OCI-LY7 (cell line): ENCODE measurements around the gene CREB3. TPM values are rescaled to one million over a fixed set of nuclear protein-coding genes. Genes with fewer than 3 reads are reported as not detected.
A peak's percentile ranks its signal among the peaks of the same experiment; 100 is the strongest.

ENCODE experiments used
- BruUV-seq: library from RNA; stranded (reverse); fragments of 400-500 nt; replicated peaks from 2 replicates; lab custom pipeline; 2021; lab: Mats Ljungman, UMichigan
- CTCF ChIA-PET: fragments of 300-600 bp; sonication (Branson Sonifier 250); formaldehyde crosslinking; loops from one replicate; lab custom pipeline; 2022; ENCODE audit warnings: antibody characterized with exemption; ENCODE audit not compliant: unreplicated experiment; lab: Charles Lee
- POLR2A ChIA-PET: fragments of 300-600 bp; sonication (Branson Sonifier 250); formaldehyde crosslinking; loops from one replicate; lab custom pipeline; 2022; ENCODE audit warnings: antibody characterized with exemption; lab: Charles Lee
- DNase-seq: peaks from one replicate; pipeline ENCODE4 v3.0.0-alpha.2; 2015; ENCODE audit warnings: low spot score
- H2AFZ ChIP-seq: fragments of 200-600 bp; sonication (generic), shearing (Covaris generic); 2 replicates; pipeline ENCODE4 v1.6.1; 2014; ENCODE audit warnings: mild to moderate bottlenecking, antibody characterized with exemption, low read length, moderate library complexity
- H3K27ac ChIP-seq: fragments of 200-600 bp; sonication (generic); 2 replicates; pipeline ENCODE4 v1.5.1; 2014; ENCODE audit warnings: mixed run types, low read depth, mild to moderate bottlenecking, moderate library complexity, low read length, inconsistent platforms; ENCODE audit not compliant: poor library complexity, severe bottlenecking
- H3K36me3 ChIP-seq: fragments of 200-600 bp; sonication (generic); 2 replicates; pipeline ENCODE4 v1.6.1; 2014; ENCODE audit warnings: mild to moderate bottlenecking, antibody characterized with exemption, low read length, moderate library complexity, mixed read lengths; ENCODE audit not compliant: insufficient read depth
- H3K4me1 ChIP-seq: fragments of 200-600 bp; sonication (generic); 2 replicates; pipeline ENCODE4 v1.5.1; 2014; ENCODE audit warnings: mild to moderate bottlenecking, low read length; ENCODE audit not compliant: insufficient read depth, poor library complexity, severe bottlenecking
- H3K4me2 ChIP-seq: fragments of 200-600 bp; sonication (generic); 2 replicates; pipeline ENCODE4 v1.6.1; 2014; ENCODE audit warnings: mild to moderate bottlenecking, low read length
- H3K4me3 ChIP-seq: fragments of 200-600 bp; sonication (generic); 2 replicates; pipeline ENCODE4 v1.5.1; 2014; ENCODE audit warnings: mild to moderate bottlenecking, low read depth, low read length; ENCODE audit not compliant: poor library complexity, severe bottlenecking
- H3K79me2 ChIP-seq: fragments of 200-600 bp; sonication (generic); 2 replicates; pipeline ENCODE4 v1.6.1; 2016; ENCODE audit warnings: low read depth, mild to moderate bottlenecking, low read length, moderate library complexity, mixed read lengths; ENCODE audit not compliant: insufficient read depth
- H3K9me2 ChIP-seq: fragments of 200-600 bp; sonication (generic); 2 replicates; pipeline ENCODE4 v1.6.1; 2016; ENCODE audit warnings: mild to moderate bottlenecking, low read length, mixed read lengths; ENCODE audit not compliant: insufficient read depth
- H3K9me3 ChIP-seq: fragments of 200-600 bp; sonication (generic); 2 replicates; pipeline ENCODE4 v1.6.1; 2014; ENCODE audit warnings: mild to moderate bottlenecking, mixed run types, low read length, mixed read lengths
- H4K20me1 ChIP-seq: fragments of 200-600 bp; sonication (generic); 2 replicates; pipeline ENCODE4 v1.6.1; 2014; ENCODE audit warnings: mild to moderate bottlenecking, antibody characterized with exemption, low read length, moderate library complexity, mixed read lengths; ENCODE audit not compliant: insufficient read depth
- EZH2phosphoT487 ChIP-seq: fragments of 200-600 bp; sonication (generic); IDR thresholded peaks from 2 replicates; pipeline ENCODE4 v1.6.1; 2018; ENCODE audit warnings: low read depth, borderline replicate concordance, mild to moderate bottlenecking, mixed run types, antibody characterized with exemption, low read length, moderate library complexity, mixed read lengths
- intact Hi-C: fragments of 100-400 bp; cut with micrococcal nuclease; formaldehyde crosslinking; loops from one replicate; pipeline ENCODE4 v1.10.0; 2022; ENCODE audit not compliant: unreplicated experiment
- total RNA-seq, 2 experiments: library from RNA; depleted of rRNA in 1 of 2; stranded (reverse); fragments of >200 nt in 1 of 2; shearing (Covaris generic) in 1 of 2; gene quantifications; 2 replicates each; pipeline ENCODE4 v1.2.3, GENCODE V29; 2014 to 2022
- TF ChIP-seq, protein P1 (sequence below): fragments of 200-600 bp; sonication (generic); conservative IDR thresholded peaks from 2 replicates; pipeline ENCODE4 v1.5.1; 2014; ENCODE audit warnings: mild to moderate bottlenecking, antibody characterized with exemption, low read length, moderate library complexity, mixed read lengths

CREB3 gene
- total RNA-seq, 2 experiments from 2014 or later: 18.2 to 23.0 TPM

- no peak for DNase-seq
- peaks cover 43% of the 10 kb centered on the region for H3K36me3 ChIP-seq
- H3K27ac ChIP-seq: no peak overlapping the region
- H3K79me2 ChIP-seq: peaks cover 39% of the 10 kb centered on the region
- H3K4me2 ChIP-seq: peak overlapping the region; percentile 98
- intact Hi-C loops: no loop called here
- POLR2A ChIA-PET: interaction anchor here (0.6 to 1.8 kb wide), 6 partner anchors 11 to 1047 kb away, joined by 3 to 5 read pairs (median 4); partner anchors contain the start of genes CREB3 and TLN1
- TF ChIP-seq, protein P1, sequence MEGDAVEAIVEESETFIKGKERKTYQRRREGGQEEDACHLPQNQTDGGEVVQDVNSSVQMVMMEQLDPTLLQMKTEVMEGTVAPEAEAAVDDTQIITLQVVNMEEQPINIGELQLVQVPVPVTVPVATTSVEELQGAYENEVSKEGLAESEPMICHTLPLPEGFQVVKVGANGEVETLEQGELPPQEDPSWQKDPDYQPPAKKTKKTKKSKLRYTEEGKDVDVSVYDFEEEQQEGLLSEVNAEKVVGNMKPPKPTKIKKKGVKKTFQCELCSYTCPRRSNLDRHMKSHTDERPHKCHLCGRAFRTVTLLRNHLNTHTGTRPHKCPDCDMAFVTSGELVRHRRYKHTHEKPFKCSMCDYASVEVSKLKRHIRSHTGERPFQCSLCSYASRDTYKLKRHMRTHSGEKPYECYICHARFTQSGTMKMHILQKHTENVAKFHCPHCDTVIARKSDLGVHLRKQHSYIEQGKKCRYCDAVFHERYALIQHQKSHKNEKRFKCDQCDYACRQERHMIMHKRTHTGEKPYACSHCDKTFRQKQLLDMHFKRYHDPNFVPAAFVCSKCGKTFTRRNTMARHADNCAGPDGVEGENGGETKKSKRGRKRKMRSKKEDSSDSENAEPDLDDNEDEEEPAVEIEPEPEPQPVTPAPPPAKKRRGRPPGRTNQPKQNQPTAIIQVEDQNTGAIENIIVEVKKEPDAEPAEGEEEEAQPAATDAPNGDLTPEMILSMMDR: no peak
- no peak for TF ChIP-seq EZH2phosphoT487
- CTCF ChIA-PET: interaction anchor here (1.0 kb wide), 1 partner anchor 11 kb away, joined by 4 read pairs; no protein-coding TSS in a partner anchor
- no peaks in the 10 kb centered on the region for H3K9me3 ChIP-seq
- no peaks in the 10 kb centered on the region for H3K9me2 ChIP-seq
- H2AFZ ChIP-seq: no peak overlapping the region
- peak overlapping the region; percentile 89 for H3K4me3 ChIP-seq
- H4K20me1 ChIP-seq: peaks cover 14% of the 10 kb centered on the region; the same call in 1 of the 2 replicates
- no TSS peak for BruUV-seq
- H3K4me1 ChIP-seq: peaks cover 43% of the 10 kb centered on the region
Observed at GRCh38 chr9:35745569-35745968, 13.1 kb downstream of the CREB3 start.

DNA sequence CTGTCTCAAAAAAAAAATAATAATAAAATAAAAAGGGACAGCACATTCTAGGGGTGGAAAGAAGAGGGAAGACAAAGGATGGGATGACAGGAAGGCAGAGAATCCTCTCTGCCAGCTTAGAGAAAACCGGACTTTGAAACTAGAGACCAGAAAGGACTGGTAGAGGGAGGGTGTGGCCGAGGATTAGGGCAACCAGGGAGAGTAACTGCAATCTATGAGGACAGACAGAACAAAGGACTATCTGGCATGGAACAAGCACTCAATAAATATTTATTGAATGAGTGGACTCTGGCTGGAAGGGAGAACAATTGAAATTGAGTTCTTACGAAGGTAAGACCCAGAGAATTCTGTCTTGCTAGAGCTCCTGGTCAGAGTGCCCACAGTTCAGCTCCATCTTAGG lies 14.1 kb downstream of the CREB3 start:
- TF ChIP-seq EZH2phosphoT487: no peak
- TF ChIP-seq, protein P1: no peak
- Histone ChIP-seq H3K36me3 (peaks cover 40% of the 10 kb centered on the region), H3K9me3 (no peaks in the 10 kb centered on the region), H3K4me1 (peaks cover 49% of the 10 kb centered on the region), H3K27ac (no peak overlapping the region), H4K20me1 (peaks cover 14% of the 10 kb centered on the region; the same call in 1 of the 2 replicates), H3K4me3 (peak overlapping the region; percentile 89), H3K79me2 (peaks cover 39% of the 10 kb centered on the region), H3K9me2 (no peaks in the 10 kb centered on the region), H2AFZ (no peak overlapping the region), H3K4me2 (peak overlapping the region; percentile 98)
- no peak for DNase-seq
- BruUV-seq: no TSS peak
- intact Hi-C loops: no loop called here
- ChIA-PET POLR2A (interaction anchor here (0.6 to 4.3 kb wide), 5 partner anchors 8 to 97 kb away, joined by 4 to 38 read pairs (median 5); partner anchors contain the start of genes CREB3 and TLN1), CTCF (interaction anchor here (1.9 kb wide), 1 partner anchor 15 kb away, joined by 8 read pairs; the partner anchor contains the start of genes CREB3 and TLN1)
